ENCODE results near the gene SRL.

Gene SRL

GRCh38 chr16:4241928-4242283, at the start of gene SRL:
Gene SRL (minus strand): TSS chr16:4242080. CDS start chr16:4242067, 13 bp downstream.
- DNase-seq: no peak

GRCh38 chr16:4290236-4290830, 48.5 kb upstream of the SRL start:
- DNase-seq: no peak

- DNase-seq: peak; percentile 85
These were observed 46.5 kb upstream of the SRL start for GRCh38 chr16:4288148-4288921.

- no peak for DNase-seq
These were observed 43.3 kb upstream of the SRL start for GRCh38 chr16:4285167-4285566.

GRCh38 chr16:4283939-4284338, 42.1 kb upstream of the SRL start:
- no peak for DNase-seq

- DNase-seq: no peak
These were observed 41.6 kb upstream of the SRL start for GRCh38 chr16:4283441-4283840.

- DNase-seq: no peak
These were observed 38.7 kb upstream of the SRL start for GRCh38 chr16:4280625-4281024.

GRCh38 chr16:4277987-4278513, 36.2 kb upstream of the SRL start:
- no peak for DNase-seq

GRCh38 chr16:4275861-4276260, 34.0 kb upstream of the SRL start:
- no peak for DNase-seq

- DNase-seq: peak; percentile 62
These were observed 32.0 kb upstream of the SRL start for GRCh38 chr16:4273858-4274311.

- DNase-seq: no peak
These were observed 30.5 kb upstream of the SRL start for GRCh38 chr16:4272114-4272956.

- peak; percentile 87 for DNase-seq
These were observed 29.6 kb upstream of the SRL start for GRCh38 chr16:4271176-4272113.

GRCh38 chr16:4270595-4270994, 28.7 kb upstream of the SRL start:
- no peak for DNase-seq

GRCh38 chr16:4270091-4270490, 28.2 kb upstream of the SRL start:
- DNase-seq: no peak

- no peak for DNase-seq
These were observed 24.5 kb upstream of the SRL start for GRCh38 chr16:4266372-4266771.

- no peak for DNase-seq
These were observed 23.8 kb upstream of the SRL start for GRCh38 chr16:4265676-4266075.

GRCh38 chr16:4264546-4264945, 22.7 kb upstream of the SRL start:
- no peak for DNase-seq

GRCh38 chr16:4263504-4264436, 21.9 kb upstream of the SRL start:
- no peak for DNase-seq

GRCh38 chr16:4262303-4262835, 20.5 kb upstream of the SRL start:
- DNase-seq: no peak

GRCh38 chr16:4261557-4262172, 19.8 kb upstream of the SRL start:
- peak; percentile 45 for DNase-seq
